DMS153 (cell line): ENCODE data around the gene XRCC2.
"Not testable (repeated sequence)": the region's sequence is repeated elsewhere in the genome, so short reads cannot be mapped to it uniquely, and the experiment has no call there.

ENCODE experiments used
- DNase-seq: peaks from one replicate; lab custom pipeline; 2025; lab: John Stamatoyannopoulos, UW

The XRCC2 gene

DNA sequence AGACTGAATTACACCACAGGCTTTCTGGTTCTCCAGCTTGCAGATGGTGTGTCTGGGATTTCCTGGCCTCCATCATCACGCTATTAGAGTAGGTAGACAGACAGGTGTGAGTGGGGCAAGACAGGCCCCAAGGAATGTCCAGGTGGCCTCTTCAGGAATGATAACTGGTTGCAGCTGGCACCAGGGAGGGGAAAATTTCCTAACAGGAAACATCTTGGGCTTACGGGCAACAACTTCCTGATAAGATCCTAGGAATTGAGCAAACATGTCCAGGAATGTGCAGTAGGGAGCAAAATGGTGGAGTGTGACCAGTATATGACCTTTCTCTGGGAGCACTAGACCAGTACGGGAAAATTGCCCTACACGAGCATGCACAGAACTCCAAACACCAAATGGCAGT lies 11.3 kb downstream of the XRCC2 start:
- no peak for DNase-seq

DNA sequence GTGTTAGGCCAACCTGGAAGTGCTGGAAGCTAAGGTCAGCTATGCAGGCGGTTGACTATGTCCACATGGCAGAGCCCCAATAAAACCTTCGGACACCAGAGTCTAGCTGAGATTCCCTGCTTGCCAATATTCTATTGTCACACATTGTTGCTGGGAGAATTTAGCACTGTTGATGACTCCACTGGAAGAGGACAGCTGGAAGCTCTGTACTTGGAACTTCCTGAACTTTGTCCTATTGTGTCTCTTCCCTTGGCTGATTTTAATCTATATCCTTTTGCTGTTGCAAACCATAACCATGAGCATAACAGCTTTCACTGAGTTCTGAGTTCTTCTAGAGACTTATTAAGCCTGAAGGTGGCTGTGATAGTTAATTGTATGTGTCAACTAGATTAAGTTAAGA lies 12.0 kb downstream of the XRCC2 start:
- no peak for DNase-seq

DNA sequence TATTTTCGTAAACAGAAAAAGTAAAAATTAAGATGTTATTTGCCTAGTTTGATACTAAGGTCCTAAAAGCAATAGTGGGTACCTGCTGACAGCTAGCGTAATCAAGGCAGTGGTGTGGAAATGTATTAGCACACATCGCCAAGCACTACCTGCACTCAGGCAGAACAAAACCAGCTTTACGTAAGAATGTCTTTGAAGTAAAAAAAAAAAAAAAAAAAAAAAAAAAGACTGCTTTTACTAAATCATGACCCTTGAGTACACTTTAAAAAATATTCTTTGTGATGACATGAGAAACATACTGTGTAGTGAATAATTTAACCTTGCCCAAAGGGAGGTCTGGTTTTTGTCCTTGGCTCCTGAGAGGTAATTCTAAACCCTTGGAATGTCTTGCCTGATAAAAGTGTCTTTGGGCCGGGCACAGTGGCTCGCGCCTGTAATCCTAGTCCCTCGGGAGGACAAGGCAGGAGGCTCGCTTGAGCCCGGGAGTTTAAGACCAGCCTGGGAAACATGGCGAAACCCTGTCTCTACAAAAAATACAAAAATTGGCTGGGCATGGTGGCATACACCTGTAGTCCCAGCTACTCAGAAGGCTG lies 12.7 kb downstream of the XRCC2 start:
- DNase-seq = no peak

DNA sequence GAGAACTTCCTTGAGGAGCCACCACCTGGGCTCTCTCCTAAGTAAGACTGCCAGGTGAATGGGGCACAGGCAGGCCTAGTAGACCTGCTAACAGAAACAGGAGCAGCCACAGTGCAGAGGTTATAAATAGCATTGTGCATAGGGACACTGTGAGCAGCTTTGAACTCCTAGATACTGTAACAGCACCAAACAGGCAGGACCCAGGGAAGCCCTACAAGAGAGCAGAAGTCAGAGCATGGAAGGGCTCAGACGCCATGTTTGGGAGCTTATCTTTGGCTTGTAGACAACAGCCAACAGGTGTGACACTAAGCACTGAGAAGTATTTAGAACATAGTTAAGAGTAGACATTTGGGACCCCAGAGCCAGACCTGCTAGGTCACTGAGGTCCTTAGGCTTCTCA lies 14.5 kb downstream of the XRCC2 start:
- DNase-seq = no peak

DNA sequence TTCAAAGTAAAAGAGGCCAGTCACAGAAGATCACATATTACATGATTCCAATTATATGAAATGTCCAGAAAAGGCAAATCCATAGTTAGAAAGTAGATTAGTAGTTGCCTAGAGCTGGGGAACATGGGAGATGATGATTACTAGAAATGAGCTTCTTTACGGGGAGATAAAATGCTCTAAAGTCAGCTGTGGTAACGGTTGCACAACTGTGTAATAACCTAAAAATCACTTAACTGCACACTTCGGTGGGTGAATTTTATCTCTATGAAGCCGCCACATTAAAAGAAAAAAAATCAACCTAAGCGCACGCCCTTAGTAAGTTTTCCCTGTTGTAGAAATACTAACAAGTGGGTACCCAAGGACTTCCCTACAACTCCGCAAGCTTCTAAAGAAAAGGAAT lies 15.9 kb downstream of the XRCC2 start:
- no peak for DNase-seq

DNA sequence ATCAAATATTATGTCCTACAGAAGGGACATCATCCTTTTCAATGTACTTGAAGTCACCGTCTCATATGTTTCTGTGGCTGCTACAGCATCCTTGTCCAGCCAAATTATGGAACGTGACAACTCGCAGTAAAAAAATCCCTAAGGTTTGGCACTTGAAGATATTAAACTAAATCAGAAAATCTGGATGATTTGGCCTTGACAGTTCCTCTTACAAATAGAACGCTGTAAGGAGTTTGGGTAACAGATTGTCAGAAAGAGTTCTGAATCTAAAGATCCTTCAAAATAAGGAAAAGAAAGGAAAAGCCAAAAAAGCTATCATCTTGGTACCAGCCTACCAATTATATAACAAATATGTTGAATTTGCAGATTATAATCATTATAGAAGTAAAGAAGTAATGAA lies 21.0 kb downstream of the XRCC2 start:
- DNase-seq = no peak

DNA sequence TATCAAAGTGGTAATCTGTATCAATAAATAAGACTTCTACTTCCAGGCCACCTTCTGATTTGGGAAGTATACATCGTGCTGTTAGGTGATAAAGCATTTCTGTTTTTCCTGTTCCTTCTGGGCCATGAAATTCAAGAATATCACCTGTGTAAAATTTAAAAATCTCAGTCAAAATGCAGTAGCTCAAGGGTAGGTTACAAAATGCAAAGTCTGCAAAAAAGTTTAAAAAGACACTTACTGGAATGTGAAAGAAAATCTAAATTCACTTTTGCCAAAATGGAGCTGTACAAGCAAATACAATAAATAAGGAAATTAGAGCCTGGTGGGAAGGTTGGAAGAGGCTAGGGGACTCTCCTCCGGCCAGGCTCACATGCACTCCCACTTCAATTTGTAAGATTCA lies 26.7 kb downstream of the XRCC2 start:
- DNase-seq = no peak

DNA sequence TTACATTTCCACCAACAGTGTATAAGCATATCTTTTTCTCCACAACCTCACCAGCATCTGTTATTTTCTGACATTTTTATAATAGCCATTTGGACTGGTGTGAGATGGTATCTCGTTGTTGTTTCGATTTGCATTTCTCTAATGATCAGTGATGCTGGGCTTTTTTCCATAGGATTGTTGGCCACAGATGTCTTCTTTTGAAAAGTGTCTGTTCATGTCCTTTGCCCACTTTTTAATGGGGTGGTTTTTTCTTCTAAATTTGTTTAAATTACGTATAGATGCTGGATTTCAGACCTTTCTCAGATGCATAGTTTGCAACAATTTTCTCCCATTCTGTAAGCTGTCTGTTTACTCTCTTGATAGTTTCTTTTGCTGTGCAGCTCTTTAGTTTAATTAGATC lies 28.9 kb downstream of the XRCC2 start:
- DNase-seq = no peak

DNA sequence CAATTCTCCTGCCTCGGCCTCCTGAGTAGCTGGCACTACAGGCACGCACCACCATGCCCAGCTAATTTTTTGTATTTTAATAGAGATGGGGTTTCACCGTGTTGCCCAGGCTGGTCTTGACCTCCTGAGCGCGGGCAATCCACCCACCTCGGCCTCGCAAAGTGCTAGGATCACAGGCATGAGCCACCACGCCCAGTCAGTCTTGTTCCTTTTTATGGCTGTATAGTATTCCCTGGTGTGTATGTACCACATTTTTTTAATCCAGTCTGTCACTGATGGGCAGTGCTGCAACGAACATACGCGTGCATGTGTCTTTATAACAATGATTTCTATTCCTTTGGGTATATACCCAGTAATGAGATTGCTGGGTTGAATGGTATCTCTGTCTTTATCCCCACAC lies 29.4 kb downstream of the XRCC2 start:
- not testable (repeated sequence) for DNase-seq

DNA sequence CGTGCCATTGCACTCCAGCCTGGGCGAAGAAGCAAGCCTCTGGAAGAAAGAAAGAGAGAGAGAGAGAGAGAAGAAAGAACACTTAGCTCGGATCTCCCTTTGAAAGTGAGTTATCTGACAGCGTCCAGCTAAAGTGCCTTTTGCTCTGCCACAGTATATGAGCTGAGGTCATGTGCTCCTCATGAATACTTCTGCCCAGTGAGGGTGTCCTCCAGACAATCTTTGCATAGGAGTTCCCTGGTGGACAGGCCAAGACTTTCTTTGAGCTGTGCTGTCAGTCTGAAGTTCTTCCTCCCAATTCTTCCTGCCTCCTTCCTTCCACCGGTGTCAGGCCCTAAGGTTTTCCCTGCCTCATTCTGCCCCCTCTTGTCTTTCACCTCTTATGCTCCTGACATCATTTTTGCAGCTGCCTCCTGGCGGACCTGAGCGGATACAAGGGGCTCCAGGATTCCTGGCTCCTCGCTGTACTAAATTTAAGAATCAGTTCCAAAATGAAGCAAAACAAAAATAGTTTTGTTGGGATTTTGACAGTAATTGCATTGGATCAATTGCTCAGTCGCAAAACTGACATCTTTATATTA lies 31.9 kb downstream of the XRCC2 start:
- no peak for DNase-seq

DNA sequence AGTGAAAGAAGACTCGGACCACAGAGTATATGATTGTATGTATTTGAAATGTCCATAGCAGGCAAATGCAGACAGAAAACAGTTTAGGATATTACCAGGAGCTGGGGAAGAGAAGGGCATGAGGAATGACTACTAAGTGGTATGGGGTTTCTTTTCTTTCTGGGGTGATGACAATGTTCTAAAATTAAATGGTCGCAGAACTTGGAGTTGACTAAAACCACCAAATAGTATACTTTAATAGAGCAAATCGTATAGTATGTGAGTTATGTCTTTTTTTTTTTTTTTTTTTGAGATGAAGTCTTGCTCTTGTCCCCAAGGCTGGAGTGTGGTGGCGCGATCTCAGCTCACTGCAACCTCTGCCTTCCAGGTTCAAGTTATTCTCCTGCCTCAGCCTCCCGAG lies 34.6 kb downstream of the XRCC2 start:
- DNase-seq = no peak

DNA sequence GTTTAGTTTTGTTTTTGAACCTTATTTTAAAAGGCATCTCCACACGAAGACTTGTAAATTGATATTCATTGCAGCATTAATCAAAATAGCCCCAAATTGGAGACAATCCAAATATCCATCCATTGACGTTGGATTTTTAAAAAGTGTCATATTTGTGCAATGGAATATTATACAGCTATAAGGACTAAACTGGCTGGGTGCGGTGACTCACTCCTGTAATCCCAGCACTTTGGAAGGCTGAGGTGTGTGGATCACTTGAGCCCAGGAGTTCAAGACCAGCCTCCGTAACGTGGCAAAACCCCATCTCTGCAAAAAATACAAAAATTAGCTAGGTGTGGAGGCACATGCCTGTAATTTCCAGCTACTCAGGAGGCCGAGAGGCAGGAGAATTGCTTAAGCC lies 35.1 kb downstream of the XRCC2 start:
- DNase-seq = no peak

DNA sequence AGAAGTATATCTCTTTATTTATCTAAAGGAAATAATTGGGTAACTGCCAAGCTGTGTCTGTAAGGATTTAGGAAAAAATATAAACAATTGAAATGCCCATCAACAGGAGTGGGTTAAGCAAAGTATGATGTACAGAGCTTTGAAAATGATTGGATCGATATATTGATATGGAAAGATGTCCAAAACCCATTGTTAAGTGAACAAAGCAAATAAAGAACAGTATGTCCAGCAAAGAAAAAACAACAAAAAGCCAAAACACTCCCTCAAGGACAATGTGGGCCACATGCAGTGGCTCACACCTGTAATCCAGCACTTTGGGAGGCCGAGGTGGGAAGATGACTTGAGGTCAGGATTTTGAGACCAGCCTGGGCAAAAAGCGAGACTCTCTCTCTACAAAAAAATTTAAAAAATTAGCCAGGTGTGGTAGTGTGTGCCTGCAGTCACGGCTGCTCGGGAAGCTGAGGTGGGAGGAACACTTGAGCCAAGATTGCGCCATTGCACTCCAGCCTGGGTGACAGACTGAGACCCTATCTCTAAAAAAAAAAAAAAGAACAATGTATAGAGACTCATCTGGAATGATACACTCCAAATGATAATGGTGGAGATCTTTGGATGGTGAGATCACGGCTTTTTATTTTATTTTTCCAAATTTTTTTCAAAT lies 37.9 kb downstream of the XRCC2 start:
- no peak for DNase-seq

DNA sequence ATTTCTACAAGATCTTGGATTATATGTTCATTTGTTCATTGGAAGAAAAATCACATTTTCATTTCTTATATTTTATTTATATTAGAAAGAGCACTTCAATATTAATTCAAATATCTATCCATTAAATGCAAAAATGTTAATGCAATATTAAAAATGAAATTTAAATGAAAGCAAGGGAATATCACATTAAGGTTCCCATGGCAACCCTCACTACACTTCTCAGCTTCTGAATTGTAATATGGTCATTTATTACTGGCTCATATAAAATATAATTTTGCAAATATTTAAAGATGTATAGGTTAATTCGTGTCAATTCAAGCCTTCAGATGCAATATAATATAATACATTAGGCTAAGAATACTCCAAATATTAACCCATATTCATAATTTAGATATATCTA lies 38.8 kb downstream of the XRCC2 start:
- no peak for DNase-seq

DNA sequence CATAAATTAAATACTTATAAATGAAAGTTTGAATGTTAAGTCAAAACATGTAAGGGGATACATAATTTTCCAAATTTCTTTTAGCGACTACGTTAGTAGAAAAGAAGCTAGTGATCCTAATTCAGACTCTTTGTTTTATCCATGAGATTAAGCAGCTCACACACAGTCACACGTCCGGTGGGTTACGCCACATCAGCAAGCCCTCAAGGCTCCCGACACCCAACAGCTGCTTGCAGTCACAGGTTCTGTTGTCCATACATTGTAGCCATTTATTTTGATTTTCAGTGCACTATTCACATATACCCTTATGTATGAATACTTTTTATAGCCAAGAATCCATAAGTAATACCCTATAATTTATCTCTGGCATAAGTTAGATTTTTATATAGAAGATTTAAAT lies 39.5 kb downstream of the XRCC2 start:
- no peak for DNase-seq

DNA sequence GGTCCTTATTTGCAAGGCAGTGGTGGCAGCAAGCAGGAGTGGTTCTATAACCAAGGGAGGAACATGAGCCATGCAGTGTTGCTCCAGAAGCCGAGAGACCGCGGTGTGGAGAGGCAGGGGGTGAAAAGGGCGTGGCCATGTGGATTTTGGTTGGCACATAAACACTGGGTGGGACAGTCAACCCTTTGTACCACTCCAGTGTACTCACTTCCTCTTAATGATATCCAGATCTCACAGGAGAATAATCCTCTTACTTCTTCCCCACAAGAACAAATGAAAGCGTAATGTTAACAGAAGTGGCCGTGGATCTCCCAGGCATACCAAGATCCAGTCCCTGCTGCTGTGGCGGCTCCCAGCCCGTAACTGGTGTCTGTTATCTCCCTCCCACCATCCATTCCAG lies 42.4 kb downstream of the XRCC2 start:
- no peak for DNase-seq

DNA sequence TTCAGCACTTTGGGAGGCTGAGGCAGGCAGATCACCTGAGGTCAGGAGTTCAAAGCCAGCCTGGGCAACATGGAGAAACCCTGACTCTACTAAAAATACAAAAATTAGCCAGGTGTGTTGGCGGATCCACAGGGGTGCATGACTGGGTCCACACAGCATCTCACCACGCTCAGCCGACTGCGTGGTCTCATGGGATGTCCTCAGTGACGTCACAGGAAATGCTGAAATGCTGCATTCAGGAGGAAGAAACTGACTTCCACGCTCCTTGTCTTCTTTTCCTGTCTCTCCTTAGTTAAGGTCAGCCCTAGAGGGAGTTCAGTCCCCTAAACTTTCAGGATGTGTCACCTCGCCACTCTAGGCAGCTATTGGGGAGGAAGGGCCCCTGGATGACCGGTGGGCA lies 42.9 kb downstream of the XRCC2 start:
- no peak for DNase-seq

DNA sequence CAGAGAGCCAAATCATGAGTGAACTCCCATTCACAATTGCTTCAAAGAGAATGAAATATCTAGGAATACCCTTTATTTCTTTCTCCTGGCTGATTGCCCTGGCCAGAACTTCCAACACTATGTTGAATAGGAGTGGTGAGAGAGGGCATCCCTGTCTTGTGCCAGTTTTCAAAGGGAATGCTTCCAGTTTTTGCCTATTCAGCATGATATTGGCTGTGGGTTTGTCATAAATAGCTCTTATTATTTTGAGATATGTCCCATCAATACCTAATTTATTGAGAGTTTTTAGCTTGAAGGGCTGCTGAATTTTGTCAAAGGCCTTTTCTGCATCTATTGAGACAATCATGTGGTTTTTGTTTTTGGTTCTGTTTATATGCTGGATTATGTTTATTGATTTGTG lies 47.2 kb downstream of the XRCC2 start:
- DNase-seq = not testable (repeated sequence)

DNA sequence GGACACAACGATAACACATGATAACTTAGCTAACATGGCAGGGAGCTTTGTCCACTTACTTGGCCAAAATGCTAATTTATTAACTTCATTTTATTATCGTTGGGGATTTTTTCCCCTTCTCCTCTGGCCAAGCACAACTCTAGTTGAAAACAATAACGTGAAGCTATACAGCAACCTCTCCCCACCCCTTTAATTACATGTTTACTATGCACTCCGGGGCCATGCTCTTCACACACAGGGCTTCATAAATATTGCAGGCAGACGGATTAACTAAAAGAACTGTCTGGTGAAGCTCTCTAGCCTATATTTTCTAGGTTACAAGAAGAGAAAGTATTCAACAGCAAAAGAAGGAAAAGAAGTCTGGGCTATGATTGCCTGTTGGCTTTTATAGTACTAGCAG lies 51.7 kb downstream of the XRCC2 start:
- no peak for DNase-seq

DNA sequence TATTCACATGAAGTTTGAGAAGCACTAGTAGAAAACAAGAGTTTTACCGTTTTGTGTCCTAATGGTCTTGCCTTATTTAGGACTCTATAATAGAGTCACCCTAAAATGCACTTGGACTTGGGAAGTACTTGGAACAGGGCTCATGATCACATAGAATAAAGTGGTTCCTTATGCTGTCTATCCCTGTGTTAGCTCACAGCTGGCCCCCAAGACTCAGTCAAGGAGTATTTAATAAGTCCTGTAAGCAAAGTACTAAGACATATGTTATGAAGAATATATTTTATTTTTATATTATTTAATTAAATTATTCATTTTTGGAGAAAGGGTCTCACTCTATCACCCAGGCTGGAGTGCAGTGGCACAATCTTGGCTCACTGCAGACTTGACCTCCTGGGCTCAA lies 54.5 kb downstream of the XRCC2 start:
- DNase-seq = no peak

DNA sequence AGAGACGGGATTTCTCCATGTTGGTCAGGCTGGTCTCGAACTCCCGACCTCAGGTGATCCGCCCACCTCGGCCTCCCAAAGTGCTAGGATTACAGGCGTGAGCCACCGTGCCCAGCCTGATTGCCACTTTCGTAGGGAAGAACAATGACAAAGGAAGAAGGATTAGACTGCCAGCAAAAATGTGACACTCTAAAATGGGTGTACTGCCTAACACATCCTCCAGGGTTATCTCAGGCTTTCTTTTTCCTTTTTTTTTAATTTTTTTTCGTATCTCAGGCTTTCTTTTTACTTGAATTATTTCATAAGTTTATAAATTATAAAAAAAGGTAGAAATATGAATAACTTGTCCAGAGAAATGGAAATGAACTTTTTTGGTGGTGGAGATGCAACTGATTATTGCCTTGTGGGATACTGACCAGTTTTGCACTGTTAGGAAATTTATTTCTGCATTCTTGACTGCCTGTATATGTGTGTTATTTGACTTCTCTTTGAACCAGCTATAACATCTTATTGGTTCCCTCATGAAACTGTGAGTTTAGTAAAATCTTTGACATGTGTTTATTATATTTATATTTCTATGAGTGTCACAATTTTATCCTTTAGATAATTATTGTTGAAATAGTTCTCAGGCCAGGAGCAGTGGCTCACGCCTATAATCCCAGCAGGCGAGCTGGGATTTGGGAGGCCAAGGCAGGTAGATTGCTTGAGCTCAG lies 56.8 kb downstream of the XRCC2 start:
- no peak for DNase-seq

DNA sequence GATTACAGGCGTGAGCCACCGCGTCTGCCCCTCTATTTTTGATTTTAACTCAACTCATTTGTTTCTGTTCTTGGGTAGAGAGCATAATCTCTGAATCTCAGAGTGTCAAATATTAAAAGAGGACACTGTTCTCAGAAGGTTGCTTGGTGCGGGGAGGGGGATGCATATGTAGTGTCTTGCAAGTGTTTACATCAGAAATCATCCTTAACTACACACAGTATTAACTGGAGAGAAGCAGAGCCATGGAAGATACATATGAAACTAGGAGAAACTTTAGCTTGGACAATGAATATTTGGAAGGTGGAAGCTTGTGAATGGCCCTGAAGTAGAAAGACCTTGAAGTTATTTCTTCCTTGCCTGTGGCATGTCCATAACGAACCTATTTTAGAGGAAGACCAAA lies 57.5 kb downstream of the XRCC2 start:
- DNase-seq = no peak

DNA sequence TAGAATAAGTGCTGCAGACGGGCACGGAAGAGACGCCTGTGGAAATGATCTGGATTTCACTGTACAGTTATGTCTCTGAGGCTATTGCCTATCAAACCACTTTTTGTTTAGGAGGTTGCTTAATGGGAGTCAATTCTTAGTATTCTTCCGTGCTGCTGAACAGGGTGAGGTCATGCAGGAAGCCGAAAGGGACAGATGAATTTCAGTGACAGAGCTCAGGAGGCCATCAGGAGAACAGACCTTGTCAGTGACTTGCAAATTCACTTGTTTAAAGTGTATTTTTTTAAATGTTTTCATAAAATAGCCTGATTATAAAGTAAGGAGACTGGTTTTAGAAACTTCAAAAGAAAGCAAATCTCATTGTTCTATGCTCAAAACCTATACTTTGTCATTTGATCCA lies 58.9 kb downstream of the XRCC2 start:
- no peak for DNase-seq
